Measurements from ENCODE around the gene FEV.

The FEV gene

DNA sequence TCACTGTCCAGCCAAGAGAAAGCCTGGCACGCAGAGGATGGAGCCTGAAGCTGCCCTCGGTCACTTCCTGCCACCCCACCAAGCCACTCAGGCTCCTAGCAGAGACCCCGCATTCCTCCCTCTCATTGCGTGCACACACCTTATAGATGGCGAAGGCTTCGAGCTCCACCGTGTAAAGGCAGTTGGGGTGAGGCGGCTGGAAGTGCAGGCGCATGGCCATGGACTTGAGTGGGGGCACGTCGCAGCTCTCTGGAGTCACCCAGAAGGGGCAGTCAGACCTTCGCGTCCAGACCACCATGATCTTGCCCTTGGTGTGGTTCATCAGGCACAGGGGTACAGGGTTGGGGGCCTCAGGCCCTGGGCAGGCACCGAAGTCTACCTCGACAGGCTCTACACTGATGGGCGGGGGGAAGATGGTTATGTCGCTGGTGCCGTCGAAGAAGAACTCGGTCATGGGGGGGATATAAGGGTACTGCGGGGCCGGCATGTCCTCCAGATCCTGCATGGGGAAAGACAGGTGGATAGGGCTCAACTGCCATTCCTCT lies 42.6 kb upstream of the FEV start:
- Histone ChIP-seq H3K4me3 (ENCODE audit: low read length in 2 of 2) (no peak overlapping the region), H3K4me1 (ENCODE audit: control insufficient read depth in 2 of 2, insufficient read depth in 1 of 2, low read depth in 1 of 2, low read length in 2 of 2) (peaks cover 6 to 17% of the 10 kb centered on the region in 2 donors), H3K18ac (ENCODE audit: low read length) (peak overlapping the region; percentile 22), H2BK120ac (ENCODE audit: low read depth, low read length) (no peak overlapping the region), H3K14ac (ENCODE audit: low read length) (no peak overlapping the region), H2BK5ac (ENCODE audit: low read length) (no peak overlapping the region), H3K9ac (ENCODE audit: low read depth, low read length, poor library complexity) (no peak overlapping the region), H3K4me2 (ENCODE audit: insufficient read depth, low read length, poor library complexity, severe bottlenecking) (no peak overlapping the region), H4K8ac (ENCODE audit: low read depth, low read length) (no peak overlapping the region), H3K36me3 (replicated peaks in 1 of 2; ENCODE audit: control insufficient read depth in 2 of 2, insufficient read depth in 2 of 2, low read length in 2 of 2) (no peaks in the 10 kb centered on the region), H3K9me3 (replicated peaks in 1 of 2; ENCODE audit: control insufficient read depth in 2 of 2, insufficient read depth in 1 of 2, low read depth in 1 of 2, low read length in 2 of 2) (no peaks in the 10 kb centered on the region), H3K27ac (replicated peaks; ENCODE audit: low read length) (no peak overlapping the region), H3K79me1 (ENCODE audit: low read depth, low read length) (peaks cover 2% of the 10 kb centered on the region), H2AFZ (ENCODE audit: low read length) (no peak overlapping the region), H3K23ac (ENCODE audit: low read depth, low read length, poor library complexity) (no peak overlapping the region), H2AK5ac (ENCODE audit: low read depth, low read length) (no peak overlapping the region), H4K91ac (ENCODE audit: low read depth, low read length, poor library complexity) (no peak overlapping the region), H3K4ac (ENCODE audit: low read length) (no peak overlapping the region), H2BK15ac (ENCODE audit: low read length) (peak overlapping the region; percentile 87), H3K27me3 (ENCODE audit: control insufficient read depth in 3 of 3, insufficient read depth in 3 of 3, low read depth in 1 of 3, low read length in 3 of 3) (peaks cover 0 to 57% (median 0%) of the 10 kb centered on the region in 3 experiments), H2BK12ac (ENCODE audit: low read length) (no peak overlapping the region)
- no peak for DNase-seq (ENCODE audit: low spot score)
- WGBS, 2 donors (ENCODE audit: extremely low coverage in 2 of 2, insufficient read length in 2 of 2, insufficient replicate concordance in 1 of 2): no CpG with 5 or more reads among the region's 22 CpGs

DNA sequence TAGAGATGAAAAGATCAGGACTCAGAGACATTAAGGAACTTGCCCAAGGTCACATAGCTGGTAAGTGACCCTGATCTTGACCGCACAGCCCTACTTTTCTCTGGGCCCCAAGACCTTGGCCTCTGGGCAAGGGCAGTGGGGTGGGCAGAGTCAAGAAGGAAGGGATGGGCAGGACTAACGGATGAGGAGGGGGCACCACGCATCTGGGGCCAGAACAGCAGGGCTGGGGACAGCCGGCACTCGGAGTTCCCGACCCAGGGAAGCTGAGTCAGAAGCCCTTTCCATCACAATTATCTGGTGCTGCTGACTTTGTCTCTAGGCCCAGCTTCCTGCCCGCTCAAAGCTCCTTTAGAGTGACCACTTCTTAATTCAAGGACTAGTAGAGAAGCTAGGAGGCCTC lies 42.0 kb upstream of the FEV start:
- DNase-seq (ENCODE audit: low spot score): no peak
- Histone ChIP-seq H2BK15ac (ENCODE audit: low read length) (no peak overlapping the region), H3K4ac (ENCODE audit: low read length) (no peak overlapping the region), H2BK120ac (ENCODE audit: low read depth, low read length) (no peak overlapping the region), H3K9ac (ENCODE audit: low read depth, low read length, poor library complexity) (no peak overlapping the region), H4K8ac (ENCODE audit: low read depth, low read length) (no peak overlapping the region), H3K27ac (replicated peaks; ENCODE audit: low read length) (no peak overlapping the region), H3K14ac (ENCODE audit: low read length) (no peak overlapping the region), H3K4me1 (ENCODE audit: control insufficient read depth in 2 of 2, insufficient read depth in 1 of 2, low read depth in 1 of 2, low read length in 2 of 2) (peaks cover 6 to 17% of the 10 kb centered on the region in 2 donors), H3K36me3 (replicated peaks in 1 of 2; ENCODE audit: control insufficient read depth in 2 of 2, insufficient read depth in 2 of 2, low read length in 2 of 2) (no peaks in the 10 kb centered on the region), H3K9me3 (replicated peaks in 1 of 2; ENCODE audit: control insufficient read depth in 2 of 2, insufficient read depth in 1 of 2, low read depth in 1 of 2, low read length in 2 of 2) (no peaks in the 10 kb centered on the region), H3K4me2 (ENCODE audit: insufficient read depth, low read length, poor library complexity, severe bottlenecking) (no peak overlapping the region), H4K91ac (ENCODE audit: low read depth, low read length, poor library complexity) (no peak overlapping the region), H2BK12ac (ENCODE audit: low read length) (no peak overlapping the region), H3K27me3 (ENCODE audit: control insufficient read depth in 3 of 3, insufficient read depth in 3 of 3, low read depth in 1 of 3, low read length in 3 of 3) (peaks cover 0 to 54% (median 0%) of the 10 kb centered on the region in 3 experiments), H2BK5ac (ENCODE audit: low read length) (no peak overlapping the region), H3K79me1 (ENCODE audit: low read depth, low read length) (peaks cover 2% of the 10 kb centered on the region), H3K23ac (ENCODE audit: low read depth, low read length, poor library complexity) (no peak overlapping the region), H2AK5ac (ENCODE audit: low read depth, low read length) (no peak overlapping the region), H3K4me3 (ENCODE audit: low read length in 2 of 2) (no peak overlapping the region), H3K18ac (ENCODE audit: low read length) (no peak overlapping the region), H2AFZ (ENCODE audit: low read length) (no peak overlapping the region)
- WGBS, 2 donors (ENCODE audit: extremely low coverage in 2 of 2, insufficient read length in 2 of 2, insufficient replicate concordance in 1 of 2): no CpG with 5 or more reads among the region's 7 CpGs

- Histone ChIP-seq H3K23ac (ENCODE audit: low read depth, low read length, poor library complexity) (peak overlapping the region; percentile 20), H2BK12ac (ENCODE audit: low read length) (no peak overlapping the region), H3K4me2 (ENCODE audit: insufficient read depth, low read length, poor library complexity, severe bottlenecking) (no peak overlapping the region), H3K18ac (ENCODE audit: low read length) (peak overlapping the region; percentile 61), H3K36me3 (replicated peaks in 1 of 2; ENCODE audit: control insufficient read depth in 2 of 2, insufficient read depth in 2 of 2, low read length in 2 of 2) (no peaks in the 10 kb centered on the region), H2BK15ac (ENCODE audit: low read length) (peak overlapping the region; percentile 13), H3K14ac (ENCODE audit: low read length) (no peak overlapping the region), H2AFZ (ENCODE audit: low read length) (no peak overlapping the region), H3K27me3 (ENCODE audit: control insufficient read depth in 3 of 3, insufficient read depth in 3 of 3, low read depth in 1 of 3, low read length in 3 of 3) (peaks cover 0 to 61% (median 0%) of the 10 kb centered on the region in 3 experiments), H2BK5ac (ENCODE audit: low read length) (peak overlapping the region; percentile 35), H3K4me3 (ENCODE audit: low read length in 2 of 2) (no peak overlapping the region), H4K91ac (ENCODE audit: low read depth, low read length, poor library complexity) (no peak overlapping the region), H2AK5ac (ENCODE audit: low read depth, low read length) (peak overlapping the region; percentile 63), H3K9me3 (replicated peaks in 1 of 2; ENCODE audit: control insufficient read depth in 2 of 2, insufficient read depth in 1 of 2, low read depth in 1 of 2, low read length in 2 of 2) (no peaks in the 10 kb centered on the region), H3K4ac (ENCODE audit: low read length) (no peak overlapping the region), H4K8ac (ENCODE audit: low read depth, low read length) (no peak overlapping the region), H3K4me1 (ENCODE audit: control insufficient read depth in 2 of 2, insufficient read depth in 1 of 2, low read depth in 1 of 2, low read length in 2 of 2) (peaks cover 6 to 17% of the 10 kb centered on the region in 2 donors), H3K9ac (ENCODE audit: low read depth, low read length, poor library complexity) (no peak overlapping the region), H3K79me1 (ENCODE audit: low read depth, low read length) (no peaks in the 10 kb centered on the region), H2BK120ac (ENCODE audit: low read depth, low read length) (no peak overlapping the region), H3K27ac (replicated peaks; ENCODE audit: low read length) (no peak overlapping the region)
- no peak for DNase-seq (ENCODE audit: low spot score)
- WGBS, 2 donors (ENCODE audit: extremely low coverage in 2 of 2, insufficient read length in 2 of 2, insufficient replicate concordance in 1 of 2): no CpG with 5 or more reads among the region's 18 CpGs
These were observed 40.9 kb upstream of the FEV start for GRCh38 chr2:219025637-219026585.

DNA sequence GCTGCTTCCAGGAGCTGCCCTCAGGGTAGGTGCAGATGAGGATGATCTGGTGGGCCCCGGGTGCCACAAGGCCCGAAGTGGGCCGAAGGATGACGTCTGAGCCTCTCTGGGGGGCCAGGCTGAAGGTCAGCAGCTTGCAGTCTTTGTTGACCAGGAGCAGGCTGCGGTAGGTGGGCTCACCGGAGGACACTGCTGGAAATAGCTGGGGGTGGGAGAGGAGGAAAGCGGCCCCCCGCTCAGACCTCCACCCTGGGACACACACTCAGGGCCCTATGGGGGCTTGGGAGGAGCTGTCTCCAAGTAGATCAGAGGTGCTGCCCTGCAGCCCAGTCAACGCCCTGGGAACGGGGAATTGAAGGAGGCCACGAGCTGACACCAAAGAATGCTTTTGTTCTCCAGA lies 39.1 kb upstream of the FEV start:
- Histone ChIP-seq H2BK15ac (ENCODE audit: low read length) (peak overlapping the region; percentile 55), H3K4me3 (ENCODE audit: low read length in 2 of 2) (no peak overlapping the region), H3K79me1 (ENCODE audit: low read depth, low read length) (no peaks in the 10 kb centered on the region), H3K4ac (ENCODE audit: low read length) (no peak overlapping the region), H3K18ac (ENCODE audit: low read length) (peak overlapping the region; percentile 90), H2BK12ac (ENCODE audit: low read length) (no peak overlapping the region), H2BK120ac (ENCODE audit: low read depth, low read length) (no peak overlapping the region), H4K91ac (ENCODE audit: low read depth, low read length, poor library complexity) (no peak overlapping the region), H3K4me1 (ENCODE audit: control insufficient read depth in 2 of 2, insufficient read depth in 1 of 2, low read depth in 1 of 2, low read length in 2 of 2) (peaks cover 4 to 13% of the 10 kb centered on the region in 2 donors), H3K9ac (ENCODE audit: low read depth, low read length, poor library complexity) (no peak overlapping the region), H3K14ac (ENCODE audit: low read length) (peak overlapping the region; percentile 57), H3K4me2 (ENCODE audit: insufficient read depth, low read length, poor library complexity, severe bottlenecking) (no peak overlapping the region), H3K27me3 (ENCODE audit: control insufficient read depth in 3 of 3, insufficient read depth in 3 of 3, low read depth in 1 of 3, low read length in 3 of 3) (peaks cover 0 to 70% (median 2%) of the 10 kb centered on the region in 3 experiments), H3K9me3 (replicated peaks in 1 of 2; ENCODE audit: control insufficient read depth in 2 of 2, insufficient read depth in 1 of 2, low read depth in 1 of 2, low read length in 2 of 2) (no peaks in the 10 kb centered on the region), H4K8ac (ENCODE audit: low read depth, low read length) (peak overlapping the region; percentile 68), H3K36me3 (replicated peaks in 1 of 2; ENCODE audit: control insufficient read depth in 2 of 2, insufficient read depth in 2 of 2, low read length in 2 of 2) (no peaks in the 10 kb centered on the region), H2AFZ (ENCODE audit: low read length) (no peak overlapping the region), H2AK5ac (ENCODE audit: low read depth, low read length) (peak overlapping the region; percentile 68), H3K23ac (ENCODE audit: low read depth, low read length, poor library complexity) (no peak overlapping the region), H2BK5ac (ENCODE audit: low read length) (no peak overlapping the region), H3K27ac (replicated peaks; ENCODE audit: low read length) (no peak overlapping the region)
- no CpG with 5 or more reads among the region's 11 CpGs for WGBS, 2 donors (ENCODE audit: extremely low coverage in 2 of 2, insufficient read length in 2 of 2, insufficient replicate concordance in 1 of 2)
- no peak for DNase-seq (ENCODE audit: low spot score)

Data from neuronal stem cell (in vitro differentiated cells).